GM19463 (cell line): ENCODE results near the gene OPCML.

Source experiments
- ATAC-seq: cut with Tn5 transposase; IDR thresholded peaks from one replicate; pipeline ENCODE4 v1.9.1; 2021; ENCODE audit warnings: mild to moderate bottlenecking, moderate library complexity; ENCODE audit not compliant: unreplicated experiment

OPCML gene

DNA sequence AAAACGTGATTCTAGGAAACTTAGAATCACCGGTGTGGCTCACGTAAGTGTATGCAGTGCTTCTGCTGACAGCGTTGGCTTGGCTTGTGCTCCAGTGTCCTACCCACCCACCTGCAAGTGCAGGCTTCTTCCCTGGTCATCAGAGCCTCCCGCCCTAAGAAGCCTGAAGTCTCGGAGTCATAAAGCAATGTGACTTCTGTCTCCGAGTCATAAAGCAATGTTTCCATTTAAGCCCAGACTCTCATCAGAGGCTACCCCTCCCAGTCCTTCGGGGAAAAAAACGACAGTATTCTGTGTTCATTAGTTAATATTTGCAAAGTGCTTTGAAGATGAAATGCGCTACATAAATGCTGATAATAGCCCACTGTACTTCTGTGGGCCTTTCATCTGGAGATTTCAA lies 293.8 kb downstream of the OPCML start:
- no peak for ATAC-seq

GRCh38 chr11:133238027-133238426 lies 294.3 kb downstream of the OPCML start:
- no peak for ATAC-seq

DNA sequence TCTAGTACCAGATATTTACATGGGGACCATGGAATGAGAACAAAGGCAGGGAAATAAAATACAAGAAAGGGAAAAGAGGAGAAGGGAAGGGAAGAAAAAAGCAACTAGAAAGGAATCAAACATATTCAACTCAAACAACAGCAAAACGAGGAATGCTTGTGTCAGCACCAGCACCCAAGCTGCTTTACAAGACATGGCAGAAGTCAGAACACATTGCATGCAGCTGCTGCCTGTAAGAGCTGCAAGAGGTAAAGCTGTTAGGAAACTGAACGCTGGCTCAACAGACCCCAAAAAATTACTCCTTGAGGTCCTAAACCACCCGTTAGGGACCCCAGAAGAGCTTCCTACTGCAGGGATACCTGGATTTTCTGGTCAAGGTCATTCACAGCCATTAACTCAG lies 296.9 kb downstream of the OPCML start:
- no peak for ATAC-seq

GRCh38 chr11:133234883-133235282 lies 297.4 kb downstream of the OPCML start:
- no peak for ATAC-seq

DNA sequence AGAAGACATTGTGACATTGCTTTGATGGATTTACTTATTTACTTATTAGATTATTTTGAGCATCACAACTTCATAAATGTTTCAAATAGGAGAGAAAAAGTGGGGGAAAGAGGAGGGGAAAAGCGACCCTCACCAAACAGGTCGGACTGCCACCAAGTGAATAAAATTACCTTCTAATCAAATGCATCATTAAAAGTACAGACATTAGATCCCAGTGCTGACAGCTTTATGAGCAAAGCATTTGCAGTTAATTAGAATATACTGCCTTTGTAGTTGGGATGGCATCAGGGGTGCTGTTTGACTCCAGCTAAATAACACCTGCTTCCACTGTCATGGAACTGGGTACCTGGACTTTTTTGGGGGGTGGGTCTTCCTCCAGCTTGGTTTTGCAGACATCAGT lies 299.6 kb downstream of the OPCML start:
- no peak for ATAC-seq

DNA sequence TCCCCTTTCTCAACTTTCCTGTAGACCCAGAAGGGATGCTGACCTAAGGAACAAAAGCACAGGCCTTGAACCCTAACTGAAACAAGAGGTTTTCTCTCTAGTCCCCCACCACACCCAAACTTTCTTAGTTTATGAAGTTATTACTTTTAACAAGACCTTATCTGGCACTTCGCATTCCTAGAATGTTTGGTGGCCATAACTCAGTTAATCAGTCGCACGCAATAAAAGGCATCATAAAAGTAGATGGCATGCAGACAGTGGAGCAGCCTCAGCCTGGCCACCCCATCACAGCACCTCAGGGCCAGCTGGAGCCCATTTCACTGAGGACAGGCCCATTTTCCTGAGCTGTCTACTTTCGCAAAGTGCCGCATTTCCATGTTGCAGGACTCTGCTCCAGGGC lies 301.9 kb downstream of the OPCML start:
- ATAC-seq, result no peak

DNA sequence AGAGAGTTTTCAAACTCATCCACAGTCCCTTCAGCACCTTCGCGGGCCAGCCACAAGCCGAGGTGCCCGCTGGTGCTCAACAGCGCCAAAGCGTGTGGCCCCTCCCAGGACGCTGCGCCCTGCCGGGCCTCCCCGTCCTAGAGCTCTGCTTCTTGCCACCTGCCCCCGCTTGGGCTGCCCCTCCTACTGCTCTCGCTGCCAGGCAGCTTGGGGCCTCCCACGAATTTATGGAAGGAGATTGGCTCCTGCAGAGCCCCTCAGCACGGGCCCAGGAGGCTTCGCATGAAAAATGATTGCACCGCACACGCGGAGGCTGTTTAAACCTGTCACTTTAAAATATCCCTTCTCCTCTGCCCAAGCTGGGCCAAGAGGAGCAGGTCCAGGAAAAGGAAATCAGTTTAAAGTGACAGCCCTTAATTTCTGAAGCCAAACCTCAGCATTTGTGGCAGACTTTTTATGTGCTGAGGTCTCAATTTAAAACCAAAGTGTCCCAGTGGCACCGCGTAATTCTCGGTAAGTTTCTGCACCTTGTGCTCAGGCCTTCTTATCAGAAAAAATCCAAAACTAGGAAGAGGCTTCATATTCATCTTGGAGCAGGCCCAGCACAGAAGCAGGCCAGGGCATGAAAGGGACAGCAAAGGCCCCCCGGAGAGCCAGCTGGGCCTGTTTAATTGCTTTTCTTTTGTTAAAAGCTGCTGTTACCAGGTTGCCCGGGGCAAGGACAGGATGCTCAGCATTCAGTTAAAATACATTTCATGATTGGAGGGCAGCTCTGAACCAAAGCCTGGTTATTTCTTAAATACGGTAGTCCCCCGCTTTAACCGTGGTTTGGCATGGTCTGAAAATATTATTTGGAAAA lies 303.6 kb downstream of the OPCML start:
- no peak for ATAC-seq

DNA sequence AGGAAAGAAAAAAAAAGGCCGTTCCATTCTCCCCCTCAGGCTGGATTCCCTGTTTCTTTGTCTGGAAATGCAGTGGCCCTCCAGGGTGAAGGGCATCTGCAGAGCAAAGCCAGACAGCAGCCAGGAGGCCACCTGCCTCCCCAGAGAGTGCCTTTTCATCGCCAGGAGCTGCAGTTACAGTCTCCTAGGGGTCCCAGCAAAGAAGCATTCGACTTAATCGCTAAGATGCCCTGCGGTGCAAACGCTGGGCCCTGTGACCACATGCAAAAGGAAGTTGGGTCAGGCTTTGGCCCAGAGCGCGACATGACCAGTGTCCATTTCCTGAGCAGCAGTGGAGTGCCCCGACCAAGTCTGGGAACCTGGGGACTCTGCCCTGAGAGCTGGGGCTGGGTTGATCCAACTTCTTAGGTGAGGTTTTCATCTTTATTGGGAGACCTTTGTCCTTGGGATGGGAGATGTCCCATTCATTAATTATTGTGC lies 304.6 kb downstream of the OPCML start:
- ATAC-seq, result no peak

DNA sequence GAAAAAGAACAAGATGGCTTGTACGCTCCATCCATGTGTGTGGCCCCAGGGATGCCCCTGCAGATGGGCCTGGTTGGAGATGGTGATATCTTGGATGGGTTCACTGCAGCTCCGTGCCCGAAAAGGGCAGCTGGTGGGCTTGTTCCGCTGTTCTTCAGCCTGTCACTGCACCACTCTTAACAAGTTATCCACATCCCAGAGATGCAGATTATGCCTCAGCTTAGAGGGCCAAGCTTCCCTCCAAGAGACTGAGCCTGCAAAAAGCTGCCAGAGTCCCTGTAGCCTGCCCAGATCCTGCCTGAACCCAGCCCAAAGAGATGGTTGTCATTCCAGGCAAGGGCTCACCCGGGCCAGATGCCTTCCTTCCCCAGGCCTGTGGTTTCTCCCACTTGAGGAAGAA lies 308.0 kb downstream of the OPCML start:
- no peak for ATAC-seq

DNA sequence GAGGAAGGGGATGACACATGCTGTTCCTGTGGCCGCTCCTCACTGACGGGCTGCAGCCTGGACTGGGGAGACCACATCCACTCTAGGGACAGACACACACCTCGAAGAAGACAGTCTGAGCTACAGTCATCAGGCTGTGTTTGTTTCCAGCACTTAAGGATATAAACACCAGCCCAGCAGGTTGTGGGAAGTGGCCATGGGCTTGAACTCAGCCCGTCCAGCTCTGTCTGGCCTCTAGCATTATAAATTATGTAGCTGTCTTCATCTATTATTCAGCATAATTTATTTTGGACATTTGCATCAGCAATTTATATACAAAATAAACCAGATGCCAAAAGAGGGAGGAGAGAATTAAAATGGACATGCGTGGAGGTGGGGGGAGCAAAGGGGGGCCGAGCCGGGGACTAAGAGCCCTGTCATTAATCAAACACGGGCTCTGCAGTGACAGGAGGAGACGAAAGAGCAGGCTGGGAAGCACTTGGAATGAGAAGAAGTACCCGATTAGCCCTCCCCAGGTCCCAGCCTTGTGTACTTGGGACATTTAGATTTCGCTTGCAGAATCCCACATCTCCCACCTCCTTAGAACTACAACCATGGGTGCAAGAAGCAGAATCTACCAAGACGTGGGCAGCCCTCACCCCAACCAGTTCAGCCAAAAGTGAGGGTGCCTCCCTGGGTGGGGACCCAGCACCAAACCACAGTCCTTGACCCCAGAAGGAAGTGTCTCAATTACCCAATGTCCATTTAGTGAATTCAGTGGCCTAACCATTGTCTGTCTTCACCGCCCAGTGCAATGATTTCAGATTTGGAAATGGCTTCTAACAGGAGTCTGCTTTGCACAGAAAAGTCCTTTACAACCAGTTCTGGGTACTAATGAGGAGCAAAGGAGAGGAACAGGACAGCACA lies 309.6 kb downstream of the OPCML start:
- no peak for ATAC-seq

- no peak for ATAC-seq
Measured at GRCh38 chr11:133219543-133219942, 312.8 kb downstream of the OPCML start.

DNA sequence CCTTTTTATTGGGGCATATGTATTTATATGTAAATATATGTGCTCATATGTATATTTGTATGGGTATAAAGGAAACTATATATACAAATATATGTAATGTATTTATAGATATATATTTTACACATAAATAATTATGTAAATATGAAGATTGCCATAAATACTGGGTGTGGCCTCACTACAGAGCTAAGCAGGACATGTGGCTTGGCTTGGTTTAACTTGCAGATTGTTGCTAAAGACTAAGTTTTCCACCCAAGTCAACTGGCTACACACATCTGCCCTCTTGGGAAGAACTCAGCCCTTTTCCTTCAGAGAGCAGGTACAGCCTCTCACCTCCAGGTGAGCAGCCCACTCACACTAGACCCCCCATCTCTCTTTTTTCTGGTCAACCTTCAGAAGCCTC lies 315.5 kb downstream of the OPCML start:
- no peak for ATAC-seq

DNA sequence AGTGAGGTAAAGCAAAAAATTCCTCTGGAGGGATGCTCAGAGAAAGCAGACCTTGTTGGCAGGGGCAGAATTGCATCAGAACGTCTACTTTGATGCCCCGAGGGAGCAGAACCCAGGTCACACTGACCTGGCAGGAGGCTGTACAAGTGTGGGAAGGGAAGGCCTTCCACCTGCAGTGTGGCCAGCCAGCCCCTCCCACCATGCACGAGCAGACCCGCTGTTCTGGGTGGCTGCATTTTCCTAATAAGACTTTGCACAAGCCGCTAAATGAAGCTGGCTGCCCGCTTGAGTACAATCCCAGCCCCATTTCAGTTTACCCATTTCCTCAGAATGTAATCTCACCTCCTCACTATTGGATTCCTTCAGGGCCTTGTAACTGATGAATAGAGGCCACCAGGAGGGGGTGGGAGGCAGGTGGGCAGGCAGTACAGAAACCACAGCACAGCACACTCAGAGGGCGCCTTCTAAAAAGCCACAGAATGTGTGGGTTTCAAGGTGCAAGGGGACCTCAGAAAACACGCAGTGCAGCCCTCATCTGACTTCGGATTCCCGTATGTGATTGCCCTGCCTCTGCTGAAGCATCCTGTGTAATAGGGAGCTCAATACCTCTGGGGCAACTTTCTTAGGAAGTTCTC lies 316.6 kb downstream of the OPCML start:
- no peak for ATAC-seq

GRCh38 chr11:133214646-133215045 lies 317.7 kb downstream of the OPCML start:
- no peak for ATAC-seq

DNA sequence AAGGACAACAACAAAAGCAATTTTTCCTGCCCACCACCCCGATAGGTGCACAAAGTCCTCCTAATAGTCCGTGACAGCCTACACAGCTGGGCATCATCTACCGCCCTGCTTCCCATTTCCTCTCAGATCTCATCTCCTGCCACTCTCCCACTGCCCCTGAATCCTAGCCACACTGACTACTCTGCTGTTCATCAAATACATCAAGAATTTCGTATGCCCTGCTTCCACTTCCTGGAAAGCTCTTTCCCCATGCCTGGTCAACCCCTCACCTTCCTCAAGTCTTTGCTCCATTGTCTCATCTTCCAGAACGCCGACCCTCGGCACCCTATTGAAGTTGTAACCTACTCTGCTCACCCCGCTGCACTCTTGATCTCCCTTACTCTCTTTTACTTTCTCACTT lies 320.1 kb downstream of the OPCML start:
- no peak for ATAC-seq

DNA sequence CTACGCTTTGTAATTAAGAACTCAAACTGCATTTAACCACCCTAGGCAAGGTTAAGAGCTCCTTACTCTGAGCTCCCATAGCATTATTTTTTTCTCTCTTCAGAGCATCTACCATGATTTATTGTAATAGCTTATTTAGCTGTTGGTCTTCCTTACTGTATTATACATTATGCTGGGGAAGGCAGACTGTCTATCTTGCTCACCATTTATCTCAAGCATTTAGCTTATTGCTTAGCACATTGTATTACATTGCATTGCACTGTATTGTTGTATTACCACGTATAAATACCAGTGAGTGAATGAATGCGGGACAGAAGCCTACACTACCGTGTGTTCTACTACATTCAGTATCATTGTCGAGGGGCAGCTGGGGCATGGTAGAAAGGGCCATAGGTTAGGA lies 324.3 kb downstream of the OPCML start:
- ATAC-seq, result no peak

GRCh38 chr11:133206313-133207005 lies 325.8 kb downstream of the OPCML start:
- ATAC-seq, result no peak

- no peak for ATAC-seq
Measured at GRCh38 chr11:133204158-133204557, 328.1 kb downstream of the OPCML start.

- no peak for ATAC-seq
Measured at GRCh38 chr11:133202816-133203215, 329.5 kb downstream of the OPCML start.

GRCh38 chr11:133198438-133198837 lies 333.9 kb downstream of the OPCML start:
- ATAC-seq, result no peak

DNA sequence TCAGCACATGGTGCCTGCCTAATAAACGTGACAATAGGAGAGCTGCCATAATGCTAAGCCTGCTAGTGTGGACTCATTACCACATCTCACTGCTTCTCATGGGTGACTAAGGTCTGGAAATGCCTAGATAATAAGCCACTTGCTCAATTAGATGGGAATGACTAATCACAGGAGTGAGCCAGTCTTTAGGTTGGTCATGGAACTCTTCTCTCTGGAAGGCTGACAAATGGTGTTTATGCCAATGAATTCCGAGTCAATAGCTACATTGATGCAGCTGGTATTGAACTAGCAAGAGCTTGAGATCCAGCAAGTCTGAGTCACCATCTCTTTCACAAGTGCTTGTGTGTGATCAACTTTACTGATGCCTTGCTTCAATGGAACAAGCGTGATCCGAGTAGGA lies 334.9 kb downstream of the OPCML start:
- ATAC-seq, result no peak
